Nephron progenitor cell (in vitro differentiated cells): ENCODE measurements around the gene PPP1CA.

Experiments
- DNase-seq: peaks from one replicate; pipeline ENCODE4 v3.0.0; 2021
- H3K27ac Mint-ChIP-seq: 2 replicates; pipeline ENCODE4 v1.8.0; 2021; ENCODE audit warnings: mild to moderate bottlenecking, moderate library complexity, mixed read lengths
- H3K27me3 Mint-ChIP-seq: 2 replicates; pipeline ENCODE4 v1.8.0; 2021; ENCODE audit warnings: mild to moderate bottlenecking, low read depth, mixed read lengths; ENCODE audit not compliant: poor library complexity
- H3K36me3 Mint-ChIP-seq: 2 replicates; pipeline ENCODE4 v1.8.0; 2021; ENCODE audit warnings: low read depth, mixed read lengths
- H3K4me1 Mint-ChIP-seq: 2 replicates; pipeline ENCODE4 v1.8.0; 2021; ENCODE audit warnings: mixed read lengths
- H3K4me3 Mint-ChIP-seq: 2 replicates; pipeline ENCODE4 v1.8.0; 2021; ENCODE audit warnings: mild to moderate bottlenecking, moderate library complexity, mixed read lengths
- H3K9me3 Mint-ChIP-seq: 2 replicates; pipeline ENCODE4 v1.8.0; 2021; ENCODE audit warnings: mild to moderate bottlenecking, moderate library complexity, mixed read lengths
- TF ChIP-seq, protein P1 (sequence below): fragments of 200-600 bp; sonication (generic); IDR thresholded peaks from 2 replicates; pipeline ENCODE4 v1.5.0; 2021; ENCODE audit warnings: antibody characterized with exemption

The PPP1CA gene

DNA sequence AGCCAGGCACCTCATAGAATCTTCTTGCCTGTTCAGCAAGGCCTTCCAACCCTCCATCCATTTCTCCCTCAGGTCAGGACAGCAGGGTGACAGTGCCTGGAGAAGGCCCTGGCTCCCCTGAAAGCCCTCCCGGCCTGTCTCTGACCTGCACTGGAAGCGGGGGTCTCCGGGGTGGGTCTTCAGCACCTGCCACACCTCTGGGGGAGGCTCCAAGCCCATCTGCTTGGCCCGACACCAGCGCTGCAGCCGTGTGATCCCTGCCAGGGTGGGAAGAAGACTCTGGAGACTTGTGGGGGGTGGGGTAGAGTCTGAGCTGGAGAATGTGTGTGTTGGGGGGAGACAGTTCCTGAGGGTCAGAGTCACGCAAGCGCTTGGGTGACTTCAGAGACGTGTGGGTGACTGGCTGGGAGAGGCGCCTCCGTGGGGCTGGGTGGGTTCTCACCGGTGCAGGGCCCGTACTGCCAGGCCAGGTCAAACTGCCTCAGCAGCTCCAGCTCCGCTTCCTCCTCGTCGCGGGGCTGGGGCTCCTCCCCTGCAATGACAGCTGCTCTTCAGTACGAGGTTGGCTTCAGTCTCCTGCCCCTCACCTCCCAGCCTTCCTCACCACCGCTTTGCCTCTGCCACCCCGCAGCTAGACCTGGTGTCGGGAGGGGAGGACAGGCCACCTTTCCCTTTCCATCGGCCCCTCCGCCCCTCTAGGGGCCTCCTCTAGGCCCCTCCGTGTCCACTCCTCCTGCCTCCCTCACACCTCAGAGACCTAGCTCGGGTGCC lies 48.9 kb downstream of the PPP1CA start:
- H3K9me3 Mint-ChIP-seq: no peaks in the 10 kb centered on the region
- H3K27ac Mint-ChIP-seq: peak overlapping the region; percentile 98
- TF ChIP-seq, protein P1, sequence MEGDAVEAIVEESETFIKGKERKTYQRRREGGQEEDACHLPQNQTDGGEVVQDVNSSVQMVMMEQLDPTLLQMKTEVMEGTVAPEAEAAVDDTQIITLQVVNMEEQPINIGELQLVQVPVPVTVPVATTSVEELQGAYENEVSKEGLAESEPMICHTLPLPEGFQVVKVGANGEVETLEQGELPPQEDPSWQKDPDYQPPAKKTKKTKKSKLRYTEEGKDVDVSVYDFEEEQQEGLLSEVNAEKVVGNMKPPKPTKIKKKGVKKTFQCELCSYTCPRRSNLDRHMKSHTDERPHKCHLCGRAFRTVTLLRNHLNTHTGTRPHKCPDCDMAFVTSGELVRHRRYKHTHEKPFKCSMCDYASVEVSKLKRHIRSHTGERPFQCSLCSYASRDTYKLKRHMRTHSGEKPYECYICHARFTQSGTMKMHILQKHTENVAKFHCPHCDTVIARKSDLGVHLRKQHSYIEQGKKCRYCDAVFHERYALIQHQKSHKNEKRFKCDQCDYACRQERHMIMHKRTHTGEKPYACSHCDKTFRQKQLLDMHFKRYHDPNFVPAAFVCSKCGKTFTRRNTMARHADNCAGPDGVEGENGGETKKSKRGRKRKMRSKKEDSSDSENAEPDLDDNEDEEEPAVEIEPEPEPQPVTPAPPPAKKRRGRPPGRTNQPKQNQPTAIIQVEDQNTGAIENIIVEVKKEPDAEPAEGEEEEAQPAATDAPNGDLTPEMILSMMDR: no peak
- no peaks in the 10 kb centered on the region for H3K36me3 Mint-ChIP-seq
- peaks cover 9% of the 10 kb centered on the region for H3K27me3 Mint-ChIP-seq
- no peak for DNase-seq
- H3K4me3 Mint-ChIP-seq: peak overlapping the region; percentile 84
- H3K4me1 Mint-ChIP-seq: peaks cover 71% of the 10 kb centered on the region

DNA sequence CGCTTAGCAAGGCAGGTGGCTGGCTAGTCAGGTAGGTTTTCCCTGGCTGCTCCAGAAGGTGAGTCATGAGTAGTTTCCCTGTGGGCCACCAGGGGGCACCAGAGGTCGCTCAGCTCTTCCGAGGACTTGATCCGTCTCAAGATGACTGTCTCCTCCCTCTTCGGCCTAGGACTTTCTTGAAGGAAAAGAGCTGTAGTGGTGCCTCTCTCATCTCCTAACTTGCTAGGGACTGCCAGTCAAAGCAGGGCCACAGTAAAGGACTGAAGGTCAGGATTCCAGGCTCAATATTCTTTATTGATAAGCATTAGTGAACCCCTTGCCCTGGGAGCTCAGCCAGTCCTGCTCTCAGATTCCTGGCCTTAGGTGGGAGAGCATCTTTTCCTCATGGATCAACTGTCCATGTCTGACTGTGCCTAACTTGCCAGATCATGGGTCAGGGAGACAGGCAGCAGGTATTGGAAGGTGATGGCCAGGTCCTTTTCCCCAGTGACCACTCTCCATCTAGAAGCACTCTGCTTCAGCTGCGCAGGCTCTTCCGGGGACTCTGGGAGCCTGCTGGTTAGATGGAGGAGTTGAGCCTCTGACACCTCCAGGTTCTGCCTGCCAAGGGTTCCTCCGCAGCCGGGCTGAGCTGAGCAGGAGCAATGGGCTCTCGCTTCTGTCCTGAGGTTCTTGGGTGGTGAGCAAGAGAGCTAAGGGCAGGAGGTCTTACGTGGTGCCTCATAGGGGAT lies 50.2 kb downstream of the PPP1CA start:
- Mint-ChIP-seq H3K4me1 (peaks cover 62% of the 10 kb centered on the region), H3K4me3 (peak overlapping the region; percentile 61), H3K27me3 (peaks cover 9% of the 10 kb centered on the region), H3K9me3 (no peaks in the 10 kb centered on the region), H3K36me3 (no peaks in the 10 kb centered on the region), H3K27ac (peak overlapping the region; percentile 54)
- peak; percentile 64 for DNase-seq
- TF ChIP-seq, protein P1: peak; percentile 91

DNA sequence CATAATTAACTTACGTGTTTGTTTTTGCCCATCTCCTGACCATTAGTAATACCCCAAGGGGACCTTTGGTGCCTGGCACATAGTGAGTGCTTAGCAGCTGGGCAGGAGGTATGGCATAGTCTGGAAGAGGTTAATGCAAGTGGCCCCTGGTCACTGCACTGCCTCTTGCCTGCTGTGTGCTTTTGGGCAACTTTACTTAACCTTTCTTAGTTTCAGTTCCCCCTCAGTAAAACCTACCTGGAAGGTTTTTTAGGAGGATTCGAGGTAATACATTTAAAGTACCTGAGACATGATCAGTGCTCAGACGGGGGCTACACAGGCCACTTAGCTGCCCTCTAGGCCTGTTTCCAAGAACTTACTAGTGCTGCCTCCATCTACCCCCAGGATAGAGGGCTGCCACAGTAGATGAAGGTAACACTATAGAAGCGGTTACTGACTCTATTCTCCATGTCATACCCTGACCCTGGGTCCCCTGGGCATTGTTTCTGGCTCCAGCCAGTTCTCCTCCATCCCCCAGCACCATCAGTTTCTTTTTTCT lies 51.7 kb downstream of the PPP1CA start:
- H3K27ac Mint-ChIP-seq: no peak overlapping the region
- H3K4me3 Mint-ChIP-seq: no peak overlapping the region
- TF ChIP-seq, protein P1: no peak
- peaks cover 57% of the 10 kb centered on the region for H3K4me1 Mint-ChIP-seq
- no peak for DNase-seq
- no peaks in the 10 kb centered on the region for H3K9me3 Mint-ChIP-seq
- no peaks in the 10 kb centered on the region for H3K36me3 Mint-ChIP-seq
- H3K27me3 Mint-ChIP-seq: peaks cover 9% of the 10 kb centered on the region

DNA sequence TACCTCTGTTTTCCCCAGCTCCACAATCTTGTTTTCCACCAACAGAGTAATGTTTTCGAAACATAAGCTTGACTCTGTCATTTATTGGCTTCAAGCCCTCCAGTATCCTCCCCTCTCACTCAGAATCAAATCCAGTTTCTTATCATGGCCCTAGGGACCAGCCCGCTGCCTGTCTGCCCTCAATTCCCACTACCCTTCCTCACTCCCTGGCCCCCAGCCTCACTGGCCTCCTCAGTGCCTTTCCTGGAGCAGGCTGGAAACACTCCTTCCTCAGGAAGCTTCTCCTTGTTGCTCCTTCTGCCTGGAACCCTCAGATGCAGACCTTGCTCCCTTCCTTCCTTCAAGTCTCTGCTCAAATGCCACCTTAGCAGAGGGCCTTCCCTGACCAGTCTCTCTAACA lies 52.2 kb downstream of the PPP1CA start:
- DNase-seq: no peak
- peak overlapping the region; percentile 21 for H3K27ac Mint-ChIP-seq
- H3K4me1 Mint-ChIP-seq: peaks cover 52% of the 10 kb centered on the region

DNA sequence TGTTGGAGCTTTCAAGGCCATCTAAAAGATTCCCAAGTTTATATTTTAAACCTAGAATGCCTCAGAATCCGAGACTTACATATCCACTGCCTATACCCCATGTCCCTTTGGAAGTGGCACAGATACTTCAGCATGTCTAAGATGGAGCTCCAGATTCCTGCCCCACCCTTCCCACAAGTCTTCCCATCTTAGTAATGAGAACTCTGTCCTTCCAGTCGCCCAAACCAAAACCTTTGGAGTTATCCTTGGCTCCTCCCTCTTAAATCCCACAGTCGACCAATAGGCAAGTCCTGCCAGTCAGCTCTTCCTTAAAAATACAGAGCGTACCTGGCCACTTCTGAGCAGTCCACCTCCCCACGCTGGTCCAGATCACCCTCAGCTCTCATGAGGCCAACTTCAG lies 52.6 kb downstream of the PPP1CA start:
- Mint-ChIP-seq H3K4me1 (peaks cover 47% of the 10 kb centered on the region), H3K9me3 (no peaks in the 10 kb centered on the region), H3K27me3 (peaks cover 9% of the 10 kb centered on the region), H3K36me3 (no peaks in the 10 kb centered on the region), H3K27ac (no peak overlapping the region), H3K4me3 (no peak overlapping the region)
- DNase-seq: no peak
- TF ChIP-seq, protein P1: no peak

More for the DNA sequence above, 52.2 kb downstream of the PPP1CA start:
- Mint-ChIP-seq H3K4me3 (no peak overlapping the region), H3K27me3 (peaks cover 9% of the 10 kb centered on the region), H3K36me3 (no peaks in the 10 kb centered on the region), H3K9me3 (no peaks in the 10 kb centered on the region)
- TF ChIP-seq, protein P1: no peak
